Kasumi-1 (cell line): ENCODE data around the gene NDRG2.
A peak's percentile ranks its signal among the peaks of the same experiment; 100 is the strongest.
"Not testable (repeated sequence)": the region's sequence is repeated elsewhere in the genome, so short reads cannot be mapped to it uniquely, and the experiment has no call there.

Experiments
- DNase-seq, 2 experiments: peaks; one replicate each; lab custom pipeline; 2025; lab: John Stamatoyannopoulos, UW

Gene NDRG2

GRCh38 chr14:21055432-21056117 lies 30.7 kb upstream of the NDRG2 start:
- no peak for DNase-seq

- no peak for DNase-seq
Measured at GRCh38 chr14:21054768-21055145, 29.9 kb upstream of the NDRG2 start.

- no peak for DNase-seq
Measured at GRCh38 chr14:21054123-21054767, 29.4 kb upstream of the NDRG2 start.

- no peak for DNase-seq
Measured at GRCh38 chr14:21053184-21054122, 28.6 kb upstream of the NDRG2 start.

GRCh38 chr14:21050597-21050996 lies 25.7 kb upstream of the NDRG2 start:
- DNase-seq: no peak

- DNase-seq: no peak
Measured at GRCh38 chr14:21049271-21049673, 24.4 kb upstream of the NDRG2 start.

- DNase-seq: no peak
Measured at GRCh38 chr14:21048638-21049037, 23.8 kb upstream of the NDRG2 start.

GRCh38 chr14:21047378-21047781 lies 22.5 kb upstream of the NDRG2 start:
- no peak for DNase-seq

- DNase-seq: peak; percentile 82 to 86
Measured at GRCh38 chr14:21043974-21044618, 19.2 kb upstream of the NDRG2 start.

GRCh38 chr14:21043387-21043973 lies 18.6 kb upstream of the NDRG2 start:
- no peak for DNase-seq

- no peak for DNase-seq
Measured at GRCh38 chr14:21042918-21043317, 18.1 kb upstream of the NDRG2 start.

GRCh38 chr14:21041676-21042433 lies 17.0 kb upstream of the NDRG2 start, which contains the start of gene RNASE7:
Gene RNASE7, plus strand, starts transcription at chr14:21042362. Its CDS starts 631 bp downstream, at chr14:21042993.
- DNase-seq: no peak

- DNase-seq: not testable (repeated sequence)
Measured at GRCh38 chr14:21040941-21041340, 16.1 kb upstream of the NDRG2 start.

- no peak for DNase-seq
Measured at GRCh38 chr14:21040370-21040925, 15.6 kb upstream of the NDRG2 start.

- peak; percentile 78 to 85 for DNase-seq
Measured at GRCh38 chr14:21039585-21040369, 14.9 kb upstream of the NDRG2 start.

- no peak for DNase-seq
Measured at GRCh38 chr14:21038441-21039422, 13.9 kb upstream of the NDRG2 start.

- DNase-seq: no peak
Measured at GRCh38 chr14:21037156-21037555, 12.3 kb upstream of the NDRG2 start.

- no peak for DNase-seq
Measured at GRCh38 chr14:21036751-21037150, 11.9 kb upstream of the NDRG2 start.

- no peak for DNase-seq
Measured at GRCh38 chr14:21034707-21035106, 9.8 kb upstream of the NDRG2 start, which contains the start of gene RNASE13. Gene RNASE13, minus strand, starts transcription at chr14:21034807. Its CDS starts 519 bp downstream, at chr14:21034288.
